ENCODE results near the gene ADA.
"Not testable (repeated sequence)": the region's sequence is repeated elsewhere in the genome, so short reads cannot be mapped to it uniquely, and the experiment has no call there.

Gene ADA

DNA sequence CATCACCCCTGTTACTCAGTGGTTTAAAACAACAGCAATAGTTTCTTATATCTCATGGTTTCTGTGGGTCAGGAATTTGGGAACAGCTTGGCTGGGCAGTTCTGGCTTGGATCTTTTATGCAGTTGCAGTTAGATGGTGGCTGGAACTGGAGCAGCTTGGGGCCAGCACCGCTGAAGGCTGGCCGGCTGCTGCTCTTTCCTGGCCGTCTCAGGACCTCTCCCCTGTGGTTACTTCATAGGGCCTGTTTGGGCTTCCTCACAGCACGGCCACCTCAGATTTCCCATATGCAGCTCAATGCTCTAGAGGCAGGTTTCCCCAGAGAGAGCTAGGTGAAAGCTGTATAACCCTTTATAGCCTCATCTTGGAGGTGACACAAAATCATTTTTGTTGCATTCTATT is 53.6 kb downstream of the ADA start:
- DNase-seq, result no peak

DNA sequence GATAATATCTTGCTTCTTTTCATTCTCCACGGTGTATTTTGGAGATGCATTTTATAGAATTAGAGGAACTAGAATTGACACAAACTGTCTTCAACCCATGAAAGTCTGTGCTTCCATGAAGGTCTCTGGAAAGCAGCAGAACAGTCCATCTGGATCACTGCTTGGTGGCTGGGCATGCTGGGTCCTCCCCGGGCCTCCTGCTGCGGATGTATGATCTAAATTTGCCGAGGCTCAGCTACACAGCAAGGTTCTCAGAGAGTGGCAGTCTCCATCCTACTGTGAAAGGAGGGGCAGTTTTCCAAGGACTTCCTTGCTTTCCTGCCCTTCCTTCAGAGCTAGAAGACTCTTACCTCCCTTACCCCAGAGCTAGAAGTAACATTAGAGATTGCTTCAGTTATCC is 54.0 kb downstream of the ADA start:
- no peak for DNase-seq

DNA sequence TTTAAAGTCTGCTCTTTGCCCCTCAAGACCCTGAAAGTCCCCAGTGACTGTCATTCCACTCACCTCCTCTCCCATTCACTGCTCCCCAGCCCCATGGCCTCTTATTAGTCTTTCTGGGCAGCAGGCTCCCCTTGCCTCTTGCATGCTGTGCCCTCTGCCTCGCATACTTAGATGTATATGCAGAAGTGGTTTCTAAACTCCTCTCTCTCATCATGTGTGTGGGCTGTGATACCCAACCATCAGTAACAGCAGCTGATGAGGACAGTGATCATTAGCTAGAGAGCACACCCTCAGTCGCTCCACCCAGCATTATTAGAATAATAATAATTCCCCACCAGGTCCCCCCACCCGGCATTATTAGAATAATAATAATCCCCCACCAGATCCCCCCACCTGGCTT is 54.6 kb downstream of the ADA start:
- no peak for DNase-seq

DNA sequence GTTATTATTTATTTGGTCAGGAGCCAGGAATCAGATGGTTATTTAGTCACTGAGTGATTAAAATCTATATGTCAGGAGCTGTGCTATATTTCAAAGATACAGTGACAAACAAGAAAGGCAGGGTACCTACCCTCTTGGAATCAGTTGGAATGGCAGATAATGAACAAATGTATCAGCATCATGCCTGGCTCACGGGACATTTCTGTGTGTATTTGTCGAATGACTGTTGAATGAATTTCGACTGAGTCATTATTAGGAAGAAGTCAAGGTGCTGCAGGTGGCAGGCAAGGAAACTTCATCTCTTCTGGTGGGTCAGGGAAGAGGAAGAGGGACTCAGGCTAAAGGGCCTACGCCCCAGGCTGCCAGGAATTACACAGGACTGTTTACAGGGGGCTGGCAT is 55.5 kb downstream of the ADA start:
- no peak for DNase-seq

DNA sequence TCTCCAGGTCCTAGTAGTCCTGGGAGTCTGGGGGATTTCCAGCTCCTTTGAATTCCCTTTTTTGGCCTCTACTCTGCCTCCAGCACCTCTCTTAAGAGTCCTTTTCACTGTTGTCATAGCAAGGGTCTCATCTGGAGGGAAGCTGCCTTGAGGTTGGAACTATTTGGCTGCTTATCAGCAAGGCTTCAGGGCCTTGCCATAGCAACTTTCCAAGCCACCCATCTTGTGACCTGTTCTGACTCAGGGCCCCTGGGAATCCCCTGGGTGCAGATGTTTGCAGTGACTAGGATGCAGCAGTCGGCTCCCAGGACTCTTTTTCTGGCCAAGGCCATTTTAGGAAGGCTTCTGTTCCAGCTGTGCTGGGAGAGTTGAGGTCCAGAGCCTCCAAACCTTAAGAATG is 56.8 kb downstream of the ADA start:
- no peak for DNase-seq

DNA sequence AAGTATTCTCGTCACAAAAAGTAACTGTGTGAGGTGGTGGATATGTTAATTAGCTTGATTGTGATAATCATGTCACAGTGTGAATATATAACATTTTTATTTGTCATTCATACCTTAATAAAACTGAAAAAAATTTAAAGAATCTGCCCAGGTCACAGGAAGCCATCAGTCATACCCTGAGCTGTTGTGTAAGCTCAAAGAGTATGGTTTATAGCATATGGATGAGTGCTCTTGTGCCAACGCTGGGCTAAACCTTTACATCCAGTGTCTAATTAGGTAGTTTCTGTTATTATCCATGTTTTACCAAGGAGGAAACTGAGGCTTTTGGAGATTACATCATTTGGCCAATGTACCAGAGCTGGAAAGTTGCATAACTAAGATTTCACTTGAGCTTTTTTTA is 57.7 kb downstream of the ADA start:
- no peak for DNase-seq

DNA sequence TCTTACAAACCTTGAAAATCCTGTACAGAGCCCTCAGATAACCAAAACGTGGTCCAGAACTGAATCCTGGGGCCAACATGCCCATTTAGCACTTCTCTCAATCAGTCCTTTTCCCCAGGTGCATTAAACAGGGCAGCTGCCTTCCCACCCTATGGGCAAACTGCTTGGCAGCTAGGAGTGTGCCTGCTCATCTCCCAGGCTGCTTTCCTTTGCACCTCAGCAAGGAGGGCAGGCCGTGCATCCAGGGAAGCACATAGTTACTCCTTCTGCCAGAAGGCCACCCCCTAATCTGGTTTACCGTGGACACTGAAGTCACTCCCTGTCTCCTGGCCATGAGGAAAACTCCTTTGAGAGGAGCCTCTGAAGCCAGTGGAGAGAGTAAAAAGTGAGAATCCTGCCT is 59.1 kb downstream of the ADA start:
- DNase-seq, result no peak

DNA sequence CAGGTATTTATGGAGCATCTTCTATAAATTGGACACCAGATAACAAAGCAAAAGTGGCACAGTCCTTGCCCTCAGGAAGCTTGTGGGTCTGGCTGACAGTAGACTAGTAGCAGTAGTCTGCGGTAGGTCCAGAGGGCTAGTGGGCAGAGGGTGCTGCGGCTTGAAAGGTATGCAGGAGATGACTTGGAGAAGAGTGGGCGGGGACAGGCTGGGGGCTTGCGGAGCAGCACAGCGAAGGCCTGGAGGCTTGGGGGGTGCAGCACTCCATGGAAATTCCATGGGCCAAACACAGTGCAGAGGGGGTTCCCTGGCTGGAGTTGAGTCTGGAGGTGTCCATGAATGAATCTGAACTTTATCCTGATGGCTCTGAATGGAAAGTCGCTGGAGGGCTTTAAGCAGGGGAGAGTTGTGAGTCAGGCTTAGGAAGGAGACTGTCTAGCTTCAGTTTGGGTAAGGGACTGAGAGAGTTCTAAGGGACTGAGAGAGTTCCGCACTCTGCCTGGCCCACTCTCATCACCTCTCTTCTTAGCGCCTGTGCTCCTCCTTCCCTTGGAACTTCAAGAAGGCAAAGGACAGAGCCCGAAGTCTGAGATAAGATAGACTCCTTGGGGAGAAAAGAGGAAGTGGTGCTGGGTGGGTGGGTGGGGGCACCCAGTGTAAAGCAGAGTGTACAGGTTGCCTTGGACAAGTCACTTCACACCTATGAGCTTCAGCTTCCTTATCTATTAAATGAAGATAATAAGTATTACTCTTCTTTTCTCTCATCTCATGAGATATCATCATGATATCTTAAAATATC is 60.3 kb downstream of the ADA start:
- no peak for DNase-seq

DNA sequence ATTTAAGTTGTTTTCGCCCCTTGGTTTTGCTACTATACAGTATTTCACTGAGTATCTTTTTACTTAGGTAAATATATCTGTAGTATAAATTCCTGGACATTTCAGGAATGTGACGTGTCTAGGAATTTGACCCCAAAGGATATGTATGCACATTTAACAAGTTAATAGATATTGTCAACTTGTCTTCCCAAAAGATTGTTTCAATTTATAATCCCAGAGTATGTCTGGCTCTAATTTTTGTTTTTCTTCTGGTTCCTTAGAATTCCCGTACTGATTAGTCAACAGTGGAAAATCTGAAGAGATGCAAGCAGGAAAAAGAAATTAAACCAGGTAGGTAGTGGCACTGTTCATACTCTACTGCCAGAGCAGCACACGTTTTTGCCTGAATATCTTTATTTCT is 62.0 kb downstream of the ADA start:
- DNase-seq, result no peak

DNA sequence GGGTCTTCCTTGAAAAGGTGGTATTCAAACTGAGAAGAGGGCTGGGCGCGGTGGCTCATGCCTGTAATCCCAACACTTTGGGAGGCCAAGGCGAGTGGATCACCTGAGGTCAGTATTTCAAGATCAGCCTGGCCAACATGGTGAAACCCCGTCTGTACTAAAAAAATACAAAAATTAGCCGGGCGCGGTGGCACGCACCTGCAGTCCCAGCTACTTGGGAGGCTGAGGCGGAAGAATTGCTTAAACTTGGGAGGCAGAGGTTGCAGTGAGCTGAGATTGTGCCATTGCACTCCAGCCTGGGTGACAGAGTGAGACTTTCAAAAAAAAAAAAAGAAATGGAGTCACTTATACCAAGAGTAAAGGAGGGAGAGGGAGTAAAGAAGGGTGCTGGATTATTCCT is 63.2 kb downstream of the ADA start:
- DNase-seq, result not testable (repeated sequence)

DNA sequence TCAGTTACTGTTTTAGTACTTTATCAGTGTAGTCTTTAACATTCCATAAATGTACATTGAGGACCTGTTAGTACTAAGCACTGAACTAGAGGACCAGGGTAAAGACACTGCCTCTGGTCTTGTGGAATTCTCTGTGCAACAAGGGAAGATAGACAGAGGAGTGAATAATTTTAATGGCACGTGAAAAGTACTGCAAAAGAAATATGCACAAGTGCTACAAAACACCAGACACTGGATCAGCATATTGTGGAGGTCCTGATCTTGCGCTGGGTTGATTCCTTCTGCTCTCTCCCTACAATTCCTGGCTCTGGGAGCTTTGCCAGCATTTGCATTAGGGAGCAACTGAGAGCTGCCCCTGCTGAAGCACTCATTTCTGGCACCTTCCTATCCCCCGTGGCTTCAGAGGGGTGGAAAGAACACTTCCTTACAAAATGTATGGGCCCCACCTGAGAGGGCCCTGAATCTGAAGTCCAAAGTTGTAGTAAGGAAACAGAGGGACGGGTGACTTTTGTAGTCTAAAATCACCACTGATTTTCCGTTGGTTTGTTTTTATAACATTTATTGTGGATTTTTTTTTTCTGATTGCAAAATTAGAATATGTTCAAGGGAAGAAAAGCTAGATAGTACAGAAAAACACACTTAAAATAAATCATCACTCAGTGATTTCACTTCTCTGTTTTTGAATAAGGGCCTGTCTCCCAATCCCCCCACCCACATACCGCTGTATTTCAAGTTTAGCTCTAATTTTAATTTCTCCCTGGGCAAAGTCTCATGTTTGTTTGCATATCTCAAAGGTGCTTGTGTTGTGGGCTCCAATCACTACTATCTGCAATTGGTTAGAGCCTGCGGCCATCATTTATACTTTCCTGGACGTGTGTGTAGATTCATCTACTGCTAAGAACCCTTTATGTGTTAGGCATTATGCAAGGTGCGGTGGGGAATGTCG is 64.2 kb downstream of the ADA start:
- DNase-seq, result no peak

DNA sequence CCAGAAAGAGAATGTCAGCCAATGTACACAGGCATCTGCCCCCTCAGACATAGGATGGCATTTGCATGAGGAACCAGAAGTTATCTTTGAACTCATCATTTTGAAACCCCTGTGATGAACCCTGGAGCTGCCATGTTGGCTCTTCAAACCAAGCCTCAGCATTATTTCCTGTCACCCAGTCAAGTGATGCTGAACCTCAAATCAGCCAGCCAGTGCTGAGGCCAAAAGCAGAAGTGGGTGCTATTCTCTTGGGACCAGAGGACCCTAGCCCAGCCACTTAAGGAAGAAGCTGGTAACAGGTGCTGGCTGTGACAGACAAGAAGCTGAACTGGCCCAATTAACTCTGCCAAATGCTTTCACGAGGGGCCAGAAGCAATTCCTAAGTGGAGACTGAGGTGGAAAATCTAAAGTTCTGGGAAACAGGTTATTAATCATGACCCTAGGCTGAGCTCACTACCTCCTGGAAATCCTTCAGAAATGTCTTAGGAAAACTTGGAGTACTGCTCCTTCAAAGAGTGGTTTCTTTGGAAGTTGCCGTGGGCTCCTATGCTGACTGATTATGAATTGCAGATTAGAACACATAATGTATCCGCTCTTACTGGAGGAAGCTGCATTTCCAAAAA is 65.1 kb downstream of the ADA start:
- no peak for DNase-seq

DNA sequence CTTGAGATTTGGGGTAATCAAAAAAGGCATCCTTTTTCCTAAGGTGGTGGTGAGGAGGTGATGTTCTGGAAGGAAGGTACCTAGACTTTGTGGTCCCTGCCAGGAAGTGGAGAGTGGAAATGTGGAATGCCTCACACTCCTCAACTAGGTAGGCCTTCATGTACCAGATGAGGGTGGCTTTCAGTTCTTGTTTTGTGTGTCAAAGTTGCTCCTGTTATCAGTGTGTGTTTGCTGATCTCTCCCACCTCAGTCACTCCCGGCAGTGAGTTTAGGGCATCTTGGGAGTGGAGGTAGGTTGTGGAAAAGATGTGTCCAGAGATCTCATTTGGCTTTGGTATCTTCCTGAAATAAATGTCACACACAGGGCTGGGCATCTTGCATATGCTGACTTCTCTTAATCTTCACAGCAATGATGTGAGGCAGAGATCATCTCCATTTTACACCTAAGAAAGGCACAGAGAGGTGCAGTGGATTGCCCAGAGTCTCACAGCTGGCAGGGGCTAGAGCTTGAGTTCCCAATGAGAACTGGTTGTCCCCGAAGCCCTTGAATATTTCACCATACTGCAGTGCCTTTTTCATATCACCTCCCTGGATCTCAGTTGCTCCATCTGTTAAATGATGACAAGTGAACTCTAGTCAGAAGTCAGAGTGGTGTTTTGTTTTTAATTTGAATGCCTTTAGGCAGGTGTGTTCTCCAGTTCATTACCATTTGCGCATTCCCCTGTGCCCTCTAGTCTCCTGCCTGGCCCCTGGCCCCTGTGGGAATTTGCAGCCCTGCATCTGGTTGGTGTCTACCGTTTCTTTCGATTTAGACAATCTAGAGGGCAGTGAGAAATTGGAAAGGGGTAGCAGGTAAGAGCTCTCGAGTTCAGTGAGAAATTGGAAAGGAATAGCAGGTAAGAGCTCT is 66.2 kb downstream of the ADA start:
- no peak for DNase-seq

DNA sequence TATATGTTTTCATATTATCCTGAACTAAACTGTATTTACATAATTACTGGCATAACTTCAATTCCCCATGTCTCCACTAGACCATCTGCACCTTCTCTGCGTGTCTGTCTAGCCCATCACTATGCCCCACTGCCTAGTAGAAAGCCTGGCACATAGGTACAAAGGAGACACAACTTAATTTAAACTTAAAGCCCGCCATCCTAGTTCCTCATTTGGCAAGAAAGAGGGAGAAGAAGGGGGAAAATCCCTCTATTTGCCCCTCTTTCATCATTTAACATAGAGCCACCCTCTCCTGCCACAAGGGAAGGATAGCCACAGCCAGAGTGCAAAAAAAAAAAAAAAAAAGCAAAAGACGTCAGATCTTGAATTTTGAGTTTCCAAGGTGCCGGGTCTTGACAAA is 67.3 kb downstream of the ADA start:
- DNase-seq, result no peak

DNA sequence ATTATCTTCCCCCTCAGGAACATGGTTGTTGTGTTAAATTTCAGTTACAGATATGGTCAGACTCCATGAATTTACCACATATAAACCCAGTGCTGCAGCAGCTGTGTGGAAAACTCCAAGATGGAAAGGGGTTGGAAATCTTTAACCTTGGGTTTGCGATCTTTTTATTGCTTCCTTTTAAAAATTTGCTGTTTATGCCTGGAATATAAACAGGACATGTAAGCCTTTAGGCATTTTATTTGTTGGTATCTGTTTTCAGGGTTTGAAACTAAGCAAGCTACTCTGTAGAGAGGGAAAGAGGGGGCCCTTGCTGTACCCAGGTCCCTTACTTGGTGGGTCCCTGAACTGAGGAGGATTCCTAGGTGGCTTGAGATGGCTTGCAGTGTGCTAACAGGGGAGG is 68.3 kb downstream of the ADA start:
- no peak for DNase-seq

DNA sequence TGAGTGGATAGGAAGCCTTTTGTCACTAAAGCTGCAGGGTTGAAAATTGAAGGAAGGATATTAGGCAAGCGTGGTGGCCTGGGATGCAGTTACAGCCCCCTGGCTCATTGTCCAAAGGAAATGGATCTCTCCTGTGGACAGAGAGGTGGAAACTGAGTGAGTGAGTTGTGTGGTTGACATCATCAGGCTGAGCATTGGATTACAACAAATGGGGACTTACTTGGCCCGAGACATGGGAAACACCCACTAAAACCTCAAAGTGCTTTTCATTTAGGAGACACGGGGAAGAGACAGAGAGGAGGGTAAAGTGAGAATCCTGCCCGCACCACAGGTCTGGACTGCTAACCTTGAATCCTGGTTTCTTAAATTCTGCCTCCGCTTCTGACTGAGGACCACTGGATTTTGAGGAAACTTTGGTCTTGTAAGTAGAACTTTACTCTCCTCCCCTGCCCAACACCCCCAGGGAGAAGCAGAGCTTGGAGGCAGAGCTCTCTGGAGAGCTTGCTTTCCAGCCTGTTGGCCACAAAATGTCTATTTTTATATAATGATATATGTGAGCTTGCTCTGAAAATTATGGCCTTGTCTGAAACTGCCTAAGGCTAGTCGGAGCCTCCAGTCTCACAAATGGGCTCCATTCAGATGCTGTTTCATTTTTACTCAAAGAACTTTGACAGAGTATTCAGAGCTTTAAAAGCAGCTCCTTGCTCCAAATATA is 69.0 kb downstream of the ADA start, which contains the start of gene PKIG:
Gene PKIG, plus strand, starts transcription at position 269 of the 715 bp plus-strand sequence. CDS start 31,978 bp downstream, outside the sequence.
- no peak for DNase-seq

DNA sequence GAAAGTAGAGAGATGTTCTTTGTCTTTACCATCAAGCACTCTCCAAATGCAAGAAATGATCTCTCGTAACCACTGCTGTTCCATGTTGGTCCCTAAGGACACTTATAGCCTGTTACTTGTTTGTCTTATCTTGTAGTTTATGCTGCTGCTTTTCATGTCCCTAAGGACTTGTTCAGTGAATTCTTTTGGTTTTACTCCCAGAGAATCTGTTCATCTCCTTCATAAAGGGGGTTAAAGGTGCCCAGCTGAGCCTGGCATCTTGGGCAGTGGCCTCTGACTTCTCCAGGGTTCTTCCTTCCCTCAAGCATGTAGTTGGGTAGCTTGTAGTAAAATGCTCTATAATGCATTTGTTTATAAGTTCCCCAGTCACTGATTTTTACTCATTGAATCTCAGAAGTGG is 70.0 kb downstream of the ADA start:
- DNase-seq, result no peak

DNA sequence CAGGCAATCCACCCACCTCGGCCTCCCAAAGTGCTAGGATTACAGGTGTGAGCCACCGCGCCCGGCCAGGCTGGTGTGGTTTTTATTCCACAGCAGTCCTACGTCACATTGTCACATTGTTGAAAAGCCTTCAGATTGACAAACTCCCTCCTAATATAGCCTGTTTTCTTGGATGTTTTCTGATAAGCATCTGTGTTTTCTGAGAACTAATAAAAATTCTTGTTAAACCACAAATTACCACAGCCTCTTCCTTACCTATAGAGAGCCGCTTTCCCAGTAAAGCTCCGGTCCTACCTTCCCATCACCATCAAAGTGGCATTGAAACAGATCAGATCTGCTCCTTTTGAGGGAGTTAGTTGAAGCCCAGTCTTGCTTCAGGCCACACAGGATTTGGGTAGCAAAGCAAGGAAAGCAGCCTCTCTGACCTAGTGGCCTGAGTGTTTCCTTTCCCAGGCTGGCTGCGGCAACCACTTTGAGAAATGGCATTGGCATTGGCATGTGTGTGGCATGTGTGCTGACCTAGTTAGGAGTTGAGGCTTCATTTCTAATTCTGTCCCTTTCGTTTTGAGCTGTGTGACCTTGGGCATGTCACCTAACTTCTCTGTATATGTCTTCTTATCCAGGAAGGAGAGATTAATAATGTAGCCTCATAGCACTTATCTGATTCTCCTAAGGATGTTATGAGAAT is 70.8 kb downstream of the ADA start:
- DNase-seq, result no peak

DNA sequence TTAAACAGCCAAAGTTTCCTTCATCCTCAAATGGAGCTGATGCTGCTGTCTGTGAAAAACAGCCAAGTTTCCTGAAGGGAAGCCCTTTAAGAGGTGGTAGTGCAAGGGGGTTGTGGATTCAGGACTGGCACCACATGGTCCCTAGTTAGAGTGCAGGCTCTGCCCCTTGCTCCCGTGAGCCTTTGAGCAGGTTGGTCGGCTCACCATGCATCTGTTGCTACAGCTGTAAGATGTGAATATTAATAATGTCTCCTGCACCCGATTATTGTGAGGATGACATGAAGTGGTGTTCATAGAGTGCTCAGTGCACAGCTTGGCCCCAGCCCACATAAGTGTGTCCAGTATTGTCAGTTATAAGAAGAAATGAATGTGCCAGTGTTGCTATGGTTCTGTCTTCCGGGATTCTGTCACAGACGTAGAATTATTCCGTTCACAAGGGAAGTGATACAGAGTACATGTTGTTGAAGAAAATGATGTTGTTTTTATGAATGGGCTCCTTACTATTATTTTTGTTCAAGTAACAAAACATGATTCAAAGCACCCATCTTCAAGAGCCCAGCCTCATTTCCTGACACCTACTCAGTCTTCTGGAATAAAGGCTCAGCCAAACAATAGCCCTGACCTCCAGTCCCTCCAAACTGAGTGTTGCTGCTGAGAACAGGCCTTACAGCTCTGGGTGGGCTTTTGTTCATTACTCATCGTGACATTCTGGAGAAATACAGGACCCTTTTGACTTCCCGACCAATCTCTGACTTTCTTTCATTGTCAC is 72.0 kb downstream of the ADA start:
- no peak for DNase-seq

DNA sequence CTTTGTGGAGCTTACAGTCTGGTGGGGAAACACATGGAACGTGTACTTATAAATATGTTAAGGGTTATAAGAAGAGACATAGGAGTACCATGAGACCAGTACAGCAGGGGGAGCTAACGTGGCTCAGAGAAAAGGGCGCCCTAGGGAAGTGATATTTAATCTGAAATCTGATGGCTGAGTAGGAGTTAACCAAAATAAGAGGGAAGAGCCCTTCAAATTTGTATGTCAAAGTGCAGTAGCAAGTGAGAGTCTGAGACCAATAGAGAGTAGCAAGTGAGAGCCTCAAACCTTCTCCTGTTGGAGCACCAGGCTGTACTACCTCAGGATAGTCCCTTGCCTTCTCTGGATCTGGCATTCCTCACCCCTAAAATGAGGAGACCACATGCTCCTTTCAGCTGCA is 75.2 kb downstream of the ADA start:
- no peak for DNase-seq

All from stimulated activated CD4-positive, alpha-beta T cell treated with anti-CD3 and anti-CD28 coated beads, Interleukin-4, amount 100 ng/mL, for 24 hours (primary cell).